ENCODE results near the gene PFDN5.
"Not testable (repeated sequence)": the region's sequence is repeated elsewhere in the genome, so short reads cannot be mapped to it uniquely, and the experiment has no call there.

PFDN5 gene

DNA sequence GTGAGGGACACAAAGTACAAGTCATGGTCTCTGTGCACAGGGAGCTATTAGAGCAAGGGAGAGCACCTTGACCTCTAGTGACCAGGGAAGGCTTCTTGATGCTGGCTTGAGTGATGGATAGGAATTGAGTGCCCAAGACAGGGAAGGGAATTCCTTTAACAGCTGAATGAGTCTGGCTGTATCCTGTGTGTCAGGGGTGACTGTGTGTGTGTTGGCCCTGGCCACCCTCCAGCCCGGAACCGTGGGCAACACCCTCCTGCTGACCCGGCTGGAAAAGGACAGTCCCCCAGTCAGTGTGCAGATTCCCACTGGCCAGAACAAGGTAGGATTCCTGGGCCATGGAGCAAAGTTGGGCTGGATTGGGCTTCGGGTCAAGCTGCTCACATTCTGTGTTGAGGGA lies 5.5 kb upstream of the PFDN5 start:
- Histone ChIP-seq H3K36me3 (ENCODE audit: control insufficient read depth, insufficient read depth, low read length) (peaks cover 36% of the 10 kb centered on the region), H3K27me3 (replicated peaks; ENCODE audit: control insufficient read depth, insufficient read depth, low read length) (no peaks in the 10 kb centered on the region), H3K4me3 (replicated peaks; ENCODE audit: low read depth, low read length) (no peak overlapping the region)
- TF ChIP-seq, protein P1, sequence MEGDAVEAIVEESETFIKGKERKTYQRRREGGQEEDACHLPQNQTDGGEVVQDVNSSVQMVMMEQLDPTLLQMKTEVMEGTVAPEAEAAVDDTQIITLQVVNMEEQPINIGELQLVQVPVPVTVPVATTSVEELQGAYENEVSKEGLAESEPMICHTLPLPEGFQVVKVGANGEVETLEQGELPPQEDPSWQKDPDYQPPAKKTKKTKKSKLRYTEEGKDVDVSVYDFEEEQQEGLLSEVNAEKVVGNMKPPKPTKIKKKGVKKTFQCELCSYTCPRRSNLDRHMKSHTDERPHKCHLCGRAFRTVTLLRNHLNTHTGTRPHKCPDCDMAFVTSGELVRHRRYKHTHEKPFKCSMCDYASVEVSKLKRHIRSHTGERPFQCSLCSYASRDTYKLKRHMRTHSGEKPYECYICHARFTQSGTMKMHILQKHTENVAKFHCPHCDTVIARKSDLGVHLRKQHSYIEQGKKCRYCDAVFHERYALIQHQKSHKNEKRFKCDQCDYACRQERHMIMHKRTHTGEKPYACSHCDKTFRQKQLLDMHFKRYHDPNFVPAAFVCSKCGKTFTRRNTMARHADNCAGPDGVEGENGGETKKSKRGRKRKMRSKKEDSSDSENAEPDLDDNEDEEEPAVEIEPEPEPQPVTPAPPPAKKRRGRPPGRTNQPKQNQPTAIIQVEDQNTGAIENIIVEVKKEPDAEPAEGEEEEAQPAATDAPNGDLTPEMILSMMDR (IDR thresholded peaks at IDR 0.05; ENCODE audit: insufficient read depth, low read length, poor library complexity, severe bottlenecking) = no peak
- no peak for DNase-seq (ENCODE audit: extremely low read depth, insufficient read length)

DNA sequence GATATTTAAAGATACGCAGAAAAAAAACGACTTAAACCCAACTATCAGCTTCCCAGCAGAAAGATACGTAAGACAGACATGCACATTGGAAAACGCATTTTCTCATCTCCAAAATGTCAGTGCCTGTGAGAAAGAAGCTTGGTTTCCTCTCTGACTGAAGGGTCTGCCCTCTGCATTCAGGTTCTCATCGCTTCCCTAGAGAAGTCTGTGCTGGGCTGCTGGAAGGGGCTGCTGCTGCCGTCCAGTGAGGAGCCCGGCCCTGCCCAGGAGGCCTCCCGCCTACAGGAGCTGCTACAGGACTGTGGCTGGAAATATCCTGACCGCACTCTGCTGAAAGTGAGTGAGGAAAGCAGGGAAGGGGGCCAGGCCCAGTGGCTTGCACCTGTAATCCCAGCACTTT lies 4.7 kb upstream of the PFDN5 start:
- TF ChIP-seq, protein P1 (IDR thresholded peaks at IDR 0.05; ENCODE audit: insufficient read depth, low read length, poor library complexity, severe bottlenecking) = no peak
- no peak for DNase-seq (ENCODE audit: extremely low read depth, insufficient read length)
- no peak overlapping the region for H3K4me3 ChIP-seq (replicated peaks; ENCODE audit: low read depth, low read length)
- H3K27me3 ChIP-seq (replicated peaks; ENCODE audit: control insufficient read depth, insufficient read depth, low read length) = no peaks in the 10 kb centered on the region
- H3K36me3 ChIP-seq (ENCODE audit: control insufficient read depth, insufficient read depth, low read length) = peaks cover 33% of the 10 kb centered on the region

DNA sequence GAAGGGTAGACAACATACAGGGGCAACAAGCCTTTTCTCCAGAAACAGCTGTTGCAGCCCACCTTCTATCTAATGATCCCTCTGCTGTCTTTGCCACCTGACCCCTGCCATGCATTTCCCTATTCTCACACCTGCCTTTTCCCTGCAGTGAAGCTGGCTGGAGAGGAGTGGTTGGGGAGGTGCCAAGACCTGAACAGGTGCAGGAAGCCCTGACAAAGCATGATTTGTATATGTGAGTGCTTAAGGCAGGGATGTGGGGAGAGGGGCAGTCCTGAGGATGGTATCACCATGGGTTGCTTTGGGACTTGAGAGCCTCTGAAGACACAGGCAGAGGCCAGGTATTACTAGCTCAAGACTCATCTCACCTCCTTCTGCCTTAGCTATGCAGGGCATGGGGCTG lies 2.9 kb upstream of the PFDN5 start:
- DNase-seq (ENCODE audit: extremely low read depth, insufficient read length) = no peak
- peaks cover 31% of the 10 kb centered on the region for H3K36me3 ChIP-seq (ENCODE audit: control insufficient read depth, insufficient read depth, low read length)
- H3K27me3 ChIP-seq (replicated peaks; ENCODE audit: control insufficient read depth, insufficient read depth, low read length) = no peaks in the 10 kb centered on the region
- TF ChIP-seq, protein P1 (IDR thresholded peaks at IDR 0.05; ENCODE audit: insufficient read depth, low read length, poor library complexity, severe bottlenecking) = no peak
- no peak overlapping the region for H3K4me3 ChIP-seq (replicated peaks; ENCODE audit: low read depth, low read length)

DNA sequence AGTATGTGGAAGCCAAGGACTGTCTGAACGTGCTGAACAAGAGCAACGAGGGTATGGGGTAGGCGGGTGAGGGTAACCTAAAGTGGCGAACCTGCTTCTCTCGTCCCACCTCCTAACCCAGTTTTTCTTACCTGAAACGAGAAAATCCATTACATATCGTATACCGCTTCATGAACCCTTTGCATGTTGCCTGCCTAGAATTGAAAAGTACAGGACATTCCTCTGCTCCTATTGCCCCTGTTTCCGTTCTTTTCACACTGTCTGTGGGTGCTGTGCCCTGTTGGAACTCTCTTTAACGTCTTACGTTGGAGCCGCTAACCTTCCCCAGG lies 513 bp downstream of the PFDN5 start:
- TF ChIP-seq, protein P1 (IDR thresholded peaks at IDR 0.05; ENCODE audit: insufficient read depth, low read length, poor library complexity, severe bottlenecking) = no peak
- Histone ChIP-seq H3K27me3 (replicated peaks; ENCODE audit: control insufficient read depth, insufficient read depth, low read length) (no peaks in the 10 kb centered on the region), H3K36me3 (ENCODE audit: control insufficient read depth, insufficient read depth, low read length) (peaks cover 12% of the 10 kb centered on the region), H3K4me3 (replicated peaks; ENCODE audit: low read depth, low read length) (peak overlapping the region; percentile 86)
- DNase-seq (ENCODE audit: extremely low read depth, insufficient read length) = no peak

DNA sequence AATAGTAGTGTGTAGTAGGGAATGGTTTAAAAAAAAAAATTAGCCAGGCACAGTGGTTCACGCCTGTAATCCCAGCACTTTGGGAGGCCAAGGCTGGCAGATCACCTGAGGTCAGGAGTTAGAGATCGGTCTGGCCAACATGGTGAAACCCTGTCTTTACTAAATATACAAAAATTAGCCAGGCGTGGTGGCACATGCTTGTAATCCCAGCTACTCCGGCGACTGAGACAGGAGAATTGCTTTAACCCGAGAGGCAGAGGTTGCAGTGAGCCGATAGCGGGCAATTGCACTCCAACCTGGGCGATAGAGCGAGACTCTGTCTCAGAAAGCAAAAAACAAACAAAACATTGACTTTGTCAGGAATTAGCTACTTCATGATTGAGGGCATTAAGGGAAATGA lies 1.8 kb downstream of the PFDN5 start:
- DNase-seq (ENCODE audit: extremely low read depth, insufficient read length); H3K27me3 ChIP-seq (replicated peaks; ENCODE audit: control insufficient read depth, insufficient read depth, low read length); H3K36me3 ChIP-seq (ENCODE audit: control insufficient read depth, insufficient read depth, low read length); H3K4me3 ChIP-seq (replicated peaks; ENCODE audit: low read depth, low read length): not testable (repeated sequence)

DNA sequence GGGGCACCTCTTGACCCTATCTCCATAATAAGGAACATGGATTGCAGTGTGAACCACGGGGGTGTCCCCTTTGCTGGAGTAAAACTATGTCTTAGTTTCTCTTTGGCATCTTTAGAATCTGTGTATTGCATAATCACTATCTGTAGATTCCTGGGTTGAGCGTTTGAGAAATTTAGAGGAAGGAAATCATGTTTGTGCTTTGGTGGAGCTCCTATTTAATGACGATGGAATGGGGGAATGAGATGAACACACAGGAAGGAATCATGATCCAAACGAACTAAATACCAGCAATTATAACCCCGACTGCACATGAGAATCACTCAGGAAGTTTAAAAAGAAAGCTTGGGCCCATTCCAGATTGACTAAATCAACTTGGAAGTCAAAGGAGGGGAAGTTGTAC lies 2.8 kb downstream of the PFDN5 start:
- no peak for DNase-seq (ENCODE audit: extremely low read depth, insufficient read length)
- TF ChIP-seq, protein P1 (IDR thresholded peaks at IDR 0.05; ENCODE audit: insufficient read depth, low read length, poor library complexity, severe bottlenecking) = no peak
- Histone ChIP-seq H3K27me3 (replicated peaks; ENCODE audit: control insufficient read depth, insufficient read depth, low read length) (no peaks in the 10 kb centered on the region), H3K36me3 (ENCODE audit: control insufficient read depth, insufficient read depth, low read length) (peaks cover 5% of the 10 kb centered on the region), H3K4me3 (replicated peaks; ENCODE audit: low read depth, low read length) (no peak overlapping the region)
